GM21786 (cell line): ENCODE results near the gene MYL5.
"Not testable (repeated sequence)": the region's sequence is repeated elsewhere in the genome, so short reads cannot be mapped to it uniquely, and the experiment has no call there.

Experiments
- ATAC-seq: cut with Tn5 transposase; IDR thresholded peaks from one replicate; pipeline ENCODE4 v1.9.1; 2021; ENCODE audit not compliant: unreplicated experiment

The MYL5 gene

DNA sequence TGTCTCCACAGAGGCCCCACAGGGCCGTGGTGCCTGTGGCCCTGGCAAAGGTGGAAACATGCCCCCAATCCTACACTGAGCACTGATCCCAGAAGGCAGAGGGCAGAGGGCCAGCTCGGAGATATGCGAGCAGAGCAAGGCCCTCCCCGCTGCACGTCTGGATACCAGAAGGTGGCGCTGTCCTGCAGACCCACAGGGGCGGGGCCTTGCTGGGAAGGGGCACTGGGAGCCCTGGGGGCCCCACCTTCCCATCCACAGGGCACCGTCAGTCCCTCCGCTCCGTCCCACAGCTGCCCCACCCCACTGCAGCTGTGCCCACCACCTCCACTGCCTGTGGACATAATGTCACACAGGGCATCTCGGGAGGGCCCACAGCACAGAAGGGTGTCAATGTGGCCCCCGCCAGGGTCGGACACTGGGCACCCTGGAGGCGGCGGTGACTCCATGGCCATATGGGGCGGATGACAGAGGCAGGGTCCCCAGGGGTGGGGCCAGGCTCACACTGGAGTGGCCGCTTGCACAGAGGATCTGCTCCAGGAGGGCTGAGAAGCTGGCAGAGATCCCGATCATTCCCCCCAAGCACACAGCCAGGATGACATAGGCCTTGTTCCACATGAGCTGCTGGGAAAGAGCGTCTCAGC lies 9.8 kb downstream of the MYL5 start:
- peak; percentile 34 for ATAC-seq

DNA sequence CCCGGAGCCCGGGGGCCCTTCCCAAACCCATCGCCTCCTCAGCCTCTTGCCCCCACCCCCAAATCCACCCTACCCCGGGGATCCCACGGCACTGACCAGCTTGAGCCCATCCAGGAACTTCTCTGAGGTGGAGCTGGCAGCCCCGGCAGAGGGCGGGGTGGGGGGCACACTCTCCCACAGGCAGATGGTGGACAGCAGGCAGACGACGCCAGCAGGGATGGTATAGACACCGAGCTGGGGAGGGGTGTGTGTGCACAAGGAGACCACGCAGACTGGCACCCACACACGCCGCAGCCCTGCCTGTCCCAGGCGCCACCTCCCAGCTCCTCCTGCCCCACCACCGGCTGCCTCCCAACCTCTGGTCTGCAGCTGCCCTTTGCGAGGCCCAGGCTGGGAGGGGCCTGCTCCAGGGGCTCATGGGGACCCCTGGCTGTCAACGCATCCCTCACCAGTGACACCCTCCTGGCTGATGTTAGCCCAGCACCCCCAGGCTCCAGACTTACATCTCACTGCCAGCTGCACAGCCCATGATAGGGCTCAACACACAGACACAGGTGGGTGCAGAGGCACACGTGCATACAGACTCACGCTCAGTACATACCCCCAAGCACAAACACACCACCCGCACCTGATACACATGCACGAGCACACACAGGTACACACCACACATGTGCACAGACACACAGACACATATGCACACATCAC lies 10.4 kb downstream of the MYL5 start:
- no peak for ATAC-seq

DNA sequence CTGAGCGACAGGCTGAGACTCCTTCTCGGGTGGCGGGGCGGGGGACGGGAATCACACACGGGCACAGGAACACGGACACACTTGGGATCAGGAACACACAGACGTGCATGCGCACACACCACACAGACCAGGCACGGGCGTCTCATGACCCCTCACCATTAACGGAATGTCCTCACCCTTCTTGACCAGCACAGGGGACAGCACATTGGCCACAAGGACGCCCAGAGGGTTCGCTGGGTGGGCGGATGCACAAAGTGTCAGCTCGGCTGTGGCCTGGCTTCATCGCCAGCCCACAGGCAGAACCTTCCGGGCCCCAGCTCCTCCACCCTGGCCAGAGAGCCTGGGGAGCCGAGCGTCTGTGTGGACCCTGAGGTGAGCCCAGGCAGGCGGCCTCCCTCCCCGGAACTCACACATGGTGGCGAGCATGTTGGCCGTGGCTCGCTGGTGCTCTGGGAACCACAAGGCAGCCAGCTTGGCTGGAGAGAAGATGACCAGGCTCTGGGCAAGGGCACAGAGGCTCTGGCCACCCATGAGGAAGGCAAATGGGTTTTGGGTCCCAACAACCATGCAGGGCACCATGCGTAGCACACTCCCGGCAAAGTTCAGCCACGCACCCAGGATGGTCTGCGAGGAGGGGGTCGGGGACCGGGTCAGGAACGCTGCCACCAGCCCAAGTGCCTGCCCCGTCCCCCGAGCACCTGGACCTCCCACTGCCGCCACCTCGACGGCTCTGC lies 11.5 kb downstream of the MYL5 start:
- ATAC-seq = no peak

DNA sequence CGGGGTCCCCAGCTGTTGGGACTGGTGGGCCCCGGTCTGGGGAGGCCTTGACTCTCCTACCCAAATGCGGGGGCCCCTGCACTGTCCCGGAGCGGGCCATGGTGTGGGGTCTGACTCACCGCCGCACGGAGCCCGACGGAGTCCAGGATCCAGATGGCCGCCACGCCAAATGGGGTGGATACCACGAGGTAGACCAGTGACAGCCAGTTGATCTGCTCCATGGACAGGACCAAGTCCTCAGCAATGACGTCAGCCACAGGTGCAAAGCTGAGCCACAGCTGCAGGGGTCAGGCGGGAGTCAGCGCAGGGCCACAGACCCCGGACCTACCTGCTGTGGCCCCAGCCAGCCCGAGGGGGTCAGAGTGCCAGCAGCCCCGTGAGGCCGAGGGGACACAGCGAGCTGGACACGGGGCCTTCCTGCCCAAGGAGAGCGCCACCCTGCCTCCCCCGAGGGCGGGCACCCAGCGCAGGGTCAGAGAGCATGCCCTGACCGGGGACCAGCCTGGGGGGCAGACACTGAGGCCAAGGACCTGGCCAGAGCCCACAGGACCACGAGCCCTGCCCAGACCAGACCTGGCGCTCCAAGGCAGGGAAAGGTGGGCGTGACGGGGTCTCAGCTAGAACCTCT lies 12.2 kb downstream of the MYL5 start:
- ATAC-seq = no peak

DNA sequence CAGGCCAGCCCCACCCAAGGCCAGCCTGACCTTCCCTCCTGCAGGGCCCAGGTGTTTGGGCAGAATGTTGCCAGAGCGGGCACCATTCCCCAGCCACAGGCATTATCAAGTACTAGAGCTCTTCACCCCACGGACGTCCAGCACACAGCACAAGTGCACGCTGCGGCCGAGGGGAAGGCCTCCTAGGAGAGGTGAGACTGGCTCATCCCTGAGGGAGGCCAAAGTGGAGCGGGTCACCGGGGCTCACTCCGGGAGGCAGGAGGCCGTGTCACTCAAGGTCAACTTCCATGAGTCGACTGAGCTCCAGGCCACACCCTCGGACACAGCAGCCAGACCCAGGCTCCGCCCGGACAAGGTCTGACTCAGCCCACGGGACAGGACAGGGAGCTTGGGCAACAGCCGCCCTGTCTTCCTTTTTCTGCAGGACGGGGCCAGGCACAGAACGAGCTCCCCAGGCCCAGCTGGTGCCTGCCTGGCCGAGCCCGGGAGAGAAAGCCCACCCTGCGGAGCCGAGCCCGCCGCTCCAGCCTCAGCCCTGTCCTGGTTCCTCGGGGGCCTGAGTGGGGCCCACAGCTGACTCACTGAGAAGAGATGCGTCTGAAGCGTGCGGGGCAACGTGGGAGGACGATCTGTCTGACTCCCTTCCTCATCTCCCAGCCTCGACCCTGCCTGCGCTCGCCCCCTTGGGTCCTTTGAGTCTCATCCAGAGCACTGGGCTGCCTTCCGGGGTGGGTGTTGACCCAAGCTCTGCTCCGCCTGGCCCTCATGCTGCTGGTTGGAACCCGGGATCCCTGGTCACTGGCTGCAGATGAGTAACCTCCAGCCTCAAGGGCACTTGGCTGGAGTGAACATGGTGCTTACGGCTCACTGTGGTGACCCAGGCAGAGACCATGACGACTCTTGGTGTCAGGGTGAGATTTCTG lies 13.0 kb downstream of the MYL5 start:
- ATAC-seq = no peak

DNA sequence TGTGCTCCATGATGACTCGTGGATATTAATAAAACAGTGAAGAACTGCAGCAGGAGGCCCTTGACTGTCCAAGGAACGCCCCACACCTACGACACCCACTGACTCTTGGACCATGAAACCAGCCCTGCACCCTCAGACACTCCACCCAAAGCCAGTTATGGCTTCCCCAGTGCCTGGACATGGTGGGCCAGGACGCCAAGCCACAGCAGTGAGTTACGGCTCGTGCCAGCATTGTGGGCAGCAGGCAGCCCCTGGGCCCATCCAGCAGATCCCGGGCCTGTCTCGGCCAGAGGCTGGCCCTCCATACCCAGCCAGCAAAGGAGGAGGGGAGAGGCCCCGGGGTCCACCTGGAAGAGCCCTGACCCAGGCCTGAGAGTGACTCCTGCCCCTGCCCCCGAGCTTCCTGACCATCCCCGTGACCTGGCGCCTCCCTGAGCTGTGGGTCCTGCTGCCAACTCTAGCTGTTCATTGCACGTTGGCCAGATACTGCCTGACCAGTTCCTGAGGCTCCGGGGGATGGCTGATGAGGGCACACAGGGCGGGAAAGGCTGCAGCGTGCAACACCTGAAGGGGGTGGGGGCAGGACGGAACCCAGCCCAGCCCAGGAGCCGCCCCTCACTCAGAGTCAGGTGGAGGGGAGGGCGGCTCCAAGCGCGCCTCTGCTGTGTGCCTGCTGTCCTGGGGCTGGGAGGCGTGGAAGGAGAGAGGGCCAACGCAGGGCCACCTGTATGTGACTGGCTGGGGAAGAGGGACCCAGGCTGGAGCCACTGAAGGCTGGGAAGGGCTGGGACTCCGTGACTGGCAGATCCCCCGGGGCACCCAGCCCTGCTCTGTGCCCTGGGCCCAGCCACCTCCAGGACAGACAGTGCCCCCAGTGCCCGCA lies 13.9 kb downstream of the MYL5 start:
- no peak for ATAC-seq

DNA sequence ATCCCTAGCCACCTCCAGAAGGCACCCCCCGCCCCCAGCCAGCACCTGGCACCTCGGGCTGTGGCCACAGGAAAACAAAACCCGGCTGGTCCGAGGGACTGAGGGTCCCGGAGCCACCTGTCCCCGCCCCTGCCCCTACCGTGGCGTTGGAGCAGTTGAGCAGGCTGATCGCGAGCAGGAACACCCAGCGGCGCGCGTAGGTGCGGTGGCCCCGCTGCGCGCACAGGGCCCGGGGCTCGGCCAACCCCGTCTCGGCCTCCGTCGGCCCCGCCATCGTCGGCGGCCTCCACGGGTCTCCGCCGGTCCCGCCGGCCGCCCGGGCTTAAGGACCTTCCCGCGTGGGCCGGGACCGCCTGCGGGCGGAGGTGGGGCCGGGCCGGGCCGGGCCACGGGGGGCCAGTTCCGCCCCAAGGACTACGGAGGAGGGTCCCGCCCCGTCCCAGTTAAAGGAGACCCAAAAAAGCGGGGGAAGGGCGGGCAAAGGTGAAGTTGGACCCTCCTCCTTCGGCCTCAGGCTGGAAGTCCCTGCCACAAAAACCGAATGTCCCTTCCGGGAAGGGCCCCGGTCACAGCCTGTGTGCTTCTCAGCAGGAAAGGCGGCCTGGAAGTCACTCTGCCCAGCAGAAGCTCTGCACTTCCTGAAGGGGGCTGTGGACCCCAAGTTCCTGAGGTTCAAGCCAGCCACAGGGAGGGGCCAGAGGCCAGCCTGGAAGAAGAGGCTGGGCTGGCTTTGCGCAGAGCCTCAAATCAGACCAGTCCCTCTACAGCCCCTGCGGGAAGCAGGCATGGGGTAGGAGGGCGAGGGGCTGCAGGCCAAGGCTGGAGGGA lies 14.7 kb downstream of the MYL5 start, which contains the start of gene SLC49A3:
TSS of gene SLC49A3 (minus strand) at position 298 of the 828 bp plus-strand sequence. CDS start at position 274, 24 bp downstream.
- no peak for ATAC-seq

DNA sequence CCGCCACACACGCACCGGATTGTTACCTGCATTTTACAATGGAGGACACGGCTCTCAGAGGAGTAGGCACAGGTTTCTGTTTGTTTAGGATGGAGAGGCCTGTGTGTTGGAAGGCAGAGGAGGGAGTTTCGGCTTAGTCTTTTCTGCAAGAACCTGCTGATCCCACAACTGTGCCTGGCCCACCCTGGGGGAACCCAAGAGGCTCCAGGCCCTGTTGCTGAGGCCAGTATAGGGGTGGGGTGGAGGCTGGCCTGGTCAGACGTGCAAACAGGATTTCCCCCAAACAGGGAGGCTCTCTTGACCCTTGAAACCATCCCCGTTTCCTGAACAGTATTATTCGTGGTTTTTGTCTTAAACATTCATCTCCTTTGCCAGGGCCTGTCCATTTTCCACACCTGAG lies 15.4 kb downstream of the MYL5 start:
- ATAC-seq = no peak

DNA sequence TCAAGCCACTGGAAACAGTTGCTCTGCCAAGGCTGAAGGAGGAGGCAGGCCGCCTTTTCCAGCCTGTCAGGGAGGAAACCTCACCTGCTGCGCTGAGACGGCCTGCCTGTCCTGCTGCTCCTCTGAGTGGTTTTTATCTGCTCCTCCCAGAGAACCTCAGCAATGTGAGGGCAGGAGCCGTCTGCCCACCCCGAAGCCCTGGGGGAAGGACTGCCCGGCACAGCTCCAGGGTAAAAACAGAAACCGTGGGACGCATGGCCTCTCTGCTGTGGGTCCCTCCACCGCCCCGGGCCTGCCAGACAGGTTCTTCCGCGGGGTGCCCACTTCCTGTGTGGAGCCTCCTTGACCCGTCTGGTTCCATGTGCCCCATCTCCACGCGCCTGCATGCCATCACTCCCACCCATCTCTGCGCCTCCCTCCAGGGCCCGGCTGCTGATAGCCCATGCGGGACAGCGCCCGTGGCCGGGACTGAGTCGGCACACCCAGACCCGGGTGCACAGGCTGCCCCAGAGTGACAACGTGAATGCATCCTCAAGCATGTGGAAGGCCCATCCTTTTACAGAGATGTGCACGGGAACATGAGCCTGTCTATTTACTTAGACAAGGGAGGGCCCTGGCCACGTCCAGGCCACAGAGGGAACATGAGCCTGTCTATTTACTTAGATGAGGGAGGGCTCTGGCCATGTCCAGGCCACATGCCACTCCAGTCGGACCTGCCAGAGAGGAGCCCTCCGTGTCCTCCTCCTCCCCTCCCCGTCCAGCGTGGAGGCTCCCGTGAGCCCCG lies 18.6 kb downstream of the MYL5 start:
- no peak for ATAC-seq

DNA sequence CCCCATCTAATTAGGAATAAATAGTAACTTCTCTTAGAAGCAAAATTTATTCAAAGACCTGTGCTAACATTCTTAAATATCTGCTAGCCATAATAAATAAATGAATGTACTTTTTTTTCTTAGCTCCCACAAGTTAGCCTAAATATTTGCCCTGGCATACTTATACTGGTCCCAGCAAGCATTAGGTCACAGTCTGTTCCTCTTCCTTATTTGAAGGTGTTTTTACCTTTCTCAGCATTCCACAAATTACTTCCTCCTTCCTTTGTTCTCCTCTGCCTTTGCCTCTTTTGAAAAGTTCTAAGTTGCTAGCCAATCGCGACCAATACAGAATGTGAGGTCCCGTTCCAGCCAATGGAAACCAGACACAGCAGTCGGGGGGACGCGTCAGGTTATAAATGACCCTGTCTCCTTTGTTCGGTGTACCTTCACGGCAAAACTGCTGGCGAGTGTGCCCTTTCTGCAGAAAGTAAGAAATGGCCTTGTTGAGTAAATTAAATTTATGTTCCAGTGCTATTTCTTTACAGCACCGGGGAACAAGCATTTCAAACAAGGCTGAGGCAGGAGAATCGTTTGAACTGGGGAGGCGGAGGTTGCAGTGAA lies 20.1 kb downstream of the MYL5 start:
- ATAC-seq = not testable (repeated sequence)

DNA sequence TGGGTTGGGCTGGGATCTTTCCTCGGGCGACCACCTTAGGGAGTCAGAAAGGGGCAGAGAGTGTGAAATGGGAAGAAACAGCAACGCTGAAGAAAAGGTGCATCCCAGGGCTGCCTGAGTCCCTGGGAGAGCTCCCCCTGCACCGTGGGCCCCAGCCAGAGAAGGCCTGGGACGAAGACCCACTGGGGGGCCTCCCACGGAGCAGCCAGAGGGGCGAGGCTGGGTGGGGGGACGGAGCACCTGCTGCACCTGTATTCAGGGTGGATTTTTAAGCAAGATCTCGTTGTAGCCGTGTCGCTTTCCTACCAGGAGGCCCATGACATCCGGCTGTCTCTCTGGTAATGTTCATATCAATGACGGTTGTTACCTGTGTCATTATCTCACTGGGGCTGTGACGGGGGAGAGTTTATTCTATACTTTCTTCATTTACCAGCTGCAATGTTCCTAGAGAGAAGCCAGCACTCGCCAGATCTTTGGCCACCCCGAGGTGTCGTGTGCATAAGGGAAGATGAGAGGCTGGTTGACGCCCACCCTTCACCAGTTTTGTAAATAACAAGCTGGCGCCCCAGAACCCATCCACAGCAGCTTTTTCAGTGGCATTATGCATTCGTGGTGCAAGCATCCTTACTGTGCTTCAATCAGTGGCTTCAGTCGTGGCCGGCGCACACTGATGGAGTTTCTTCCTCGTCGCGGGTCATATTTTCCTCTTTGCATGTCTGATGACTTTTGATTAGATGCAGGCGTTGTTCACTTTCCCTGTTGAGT lies 25.7 kb downstream of the MYL5 start:
- ATAC-seq = no peak

DNA sequence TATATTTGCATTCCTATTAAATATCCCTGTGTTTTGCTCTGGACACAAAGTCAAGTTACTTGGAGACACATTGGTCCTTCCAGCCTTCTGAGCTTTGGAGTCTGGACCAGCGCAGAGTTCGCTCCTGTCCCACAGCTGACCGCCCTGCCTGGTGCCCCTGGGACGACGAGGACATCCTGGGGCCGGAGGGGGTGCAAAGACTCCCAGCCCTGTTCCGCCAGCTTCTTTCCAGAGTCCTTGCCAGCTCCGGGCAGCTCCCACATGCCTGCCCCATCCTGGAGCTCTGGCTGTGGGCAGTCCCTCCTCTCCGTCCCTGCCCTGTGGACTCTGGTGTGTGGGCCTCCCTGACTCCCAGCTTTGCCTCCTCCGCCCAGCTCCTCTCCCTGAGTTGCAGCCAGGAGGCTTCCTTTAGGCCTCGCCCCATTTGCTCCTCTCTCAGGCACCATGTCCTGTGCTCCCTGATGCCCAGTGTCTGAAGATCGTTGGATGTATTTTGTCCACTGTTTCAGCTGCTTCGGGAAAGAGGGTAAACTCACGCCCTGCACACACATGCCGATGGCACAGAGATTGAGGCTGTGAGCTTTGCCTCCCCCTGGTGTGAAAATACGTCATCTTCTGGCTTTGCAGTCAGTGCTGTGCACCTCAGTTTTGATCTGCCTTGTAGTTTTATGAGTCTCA lies 26.4 kb downstream of the MYL5 start:
- no peak for ATAC-seq

DNA sequence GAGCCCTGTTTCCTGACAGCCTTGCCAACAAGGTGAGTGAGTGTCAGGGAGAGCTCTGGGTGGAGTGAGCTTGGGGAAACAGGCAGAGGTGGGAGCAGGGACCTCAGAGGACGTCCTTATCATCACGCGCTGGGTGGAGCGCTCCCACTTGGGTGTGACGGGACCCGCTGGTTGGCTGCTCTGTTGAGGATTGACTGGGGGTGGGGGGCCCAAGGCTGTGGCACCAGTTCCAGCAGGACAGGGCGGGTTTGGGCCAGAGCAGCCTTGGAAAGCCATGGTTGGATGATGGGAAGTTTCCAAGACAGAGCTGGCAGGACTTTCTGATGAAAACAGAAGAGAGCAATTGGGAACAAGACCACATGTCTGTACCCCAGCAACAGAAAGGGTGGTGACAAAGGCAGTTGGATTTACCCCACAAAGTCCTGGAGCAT lies 28.3 kb downstream of the MYL5 start:
- no peak for ATAC-seq

DNA sequence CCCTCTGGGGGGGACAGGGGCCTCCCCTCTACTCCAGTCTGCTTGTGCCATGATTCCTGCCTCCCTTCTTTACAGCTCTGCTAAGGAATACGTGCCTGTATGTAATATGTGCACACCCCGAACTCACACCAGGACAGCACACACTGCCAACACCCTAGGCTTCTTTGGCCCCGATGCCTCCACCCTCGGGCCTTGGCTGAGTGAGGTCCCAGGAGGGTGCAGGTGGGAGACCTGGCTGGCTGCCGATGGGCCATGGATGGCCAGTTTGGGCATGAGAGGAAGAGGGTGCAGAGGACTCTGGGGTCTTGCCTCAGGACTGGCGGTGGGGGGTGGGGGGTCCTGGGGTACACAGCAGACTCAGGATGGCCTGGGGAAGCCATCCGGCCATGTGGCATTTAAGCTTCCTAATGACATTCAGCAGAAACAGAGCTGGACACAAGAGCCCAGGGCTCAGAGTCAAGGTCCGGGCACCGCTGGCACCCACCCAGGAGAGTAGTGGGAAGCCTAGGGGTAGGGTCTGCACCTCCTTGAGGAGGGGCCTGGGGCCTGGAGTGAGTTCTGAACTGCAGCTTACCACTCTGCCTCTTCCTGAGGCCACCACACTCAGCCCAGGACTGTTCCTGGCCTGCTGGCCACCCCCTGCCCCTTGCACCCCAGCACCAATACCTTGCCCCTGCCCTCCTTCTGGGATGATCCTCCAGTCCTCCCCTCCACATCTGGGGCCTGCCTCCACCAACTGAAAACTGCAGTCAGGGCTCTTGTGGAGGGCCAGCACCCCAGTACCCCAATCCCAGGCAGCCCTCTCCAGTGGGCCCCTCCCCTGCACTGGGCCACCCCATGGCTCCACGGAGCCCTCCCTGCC lies 29.2 kb downstream of the MYL5 start:
- no peak for ATAC-seq

DNA sequence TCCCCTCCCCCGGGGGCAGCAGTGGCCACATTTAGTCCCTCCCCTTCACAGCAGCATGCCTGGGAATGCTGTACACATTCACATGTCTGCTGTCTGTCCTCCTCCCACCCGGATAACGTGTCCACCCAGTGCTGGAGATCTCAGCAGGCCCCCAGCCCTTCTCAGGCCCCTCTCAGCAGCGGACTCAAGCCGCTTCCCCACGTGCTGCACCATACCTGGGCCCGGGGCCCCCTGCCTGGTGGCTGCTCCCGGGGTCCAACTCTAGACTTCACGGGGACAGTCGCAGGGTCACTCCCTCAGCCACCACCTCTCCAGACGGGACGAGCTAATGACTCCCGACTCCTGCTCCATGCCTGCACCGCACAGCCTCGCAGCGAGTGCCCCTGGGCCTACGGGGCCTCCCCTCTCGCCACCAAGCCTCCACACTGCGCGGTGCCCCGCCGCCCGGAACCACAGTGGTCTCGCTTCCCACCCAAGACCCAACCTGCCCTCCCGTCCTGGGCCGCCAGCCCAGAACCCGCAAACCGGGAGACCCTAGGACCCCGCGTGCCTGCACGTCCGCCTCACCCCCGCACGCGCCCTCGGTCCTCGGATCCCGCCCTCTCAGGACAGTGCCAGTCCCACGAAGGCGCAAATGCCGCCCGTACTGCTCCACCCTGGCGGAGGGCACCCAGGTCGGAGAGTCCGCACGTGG lies 30.0 kb downstream of the MYL5 start:
- no peak for ATAC-seq
